ENCODE results near the gene PPP1R7. TPM values are rescaled to one million over a fixed set of nuclear protein-coding genes. Genes with fewer than 3 reads are reported as not detected.

Gene PPP1R7
- total RNA-seq, 1 experiment from 2014 or later, result 45.4 TPM

DNA sequence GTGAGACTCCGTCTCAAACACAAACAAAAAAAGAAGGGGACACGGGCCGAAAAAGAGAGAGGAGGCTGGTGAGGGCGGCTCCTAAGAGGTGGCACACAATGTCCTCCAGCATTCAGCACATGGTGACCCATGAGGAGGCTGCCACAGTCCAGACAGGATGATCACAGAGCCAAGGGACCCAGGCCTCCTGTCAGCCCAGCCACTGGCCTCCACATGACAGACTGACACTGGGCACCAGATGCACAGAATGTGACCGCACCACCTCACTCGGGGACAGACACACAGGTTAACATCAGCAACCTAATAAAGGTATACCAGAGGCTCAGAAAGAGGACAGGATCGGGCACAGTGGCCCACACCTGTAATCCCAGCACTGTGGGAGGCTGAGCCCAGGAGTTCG, 22.0 kb upstream of the PPP1R7 start:
- H3K27ac ChIP-seq (ENCODE audit: low read depth, low read length), result no peak overlapping the region
- no peak overlapping the region for H3K9ac ChIP-seq (ENCODE audit: low read length)
- ChIA-PET POLR2A (no interaction called here), CTCF (no interaction called here), RAD21 (ENCODE audit: low non-redundant PET in 1 of 2, low total read pairs in 2 of 2, uncharacterized antibody in 2 of 2, unreplicated experiment in 2 of 2) (no interaction called here)
- H3K9me3 ChIP-seq (ENCODE audit: control insufficient read depth in 1 of 2, insufficient read depth in 1 of 2, low read depth in 1 of 2, low read length in 2 of 2), result no peaks in the 10 kb centered on the region
- no peaks in the 10 kb centered on the region for H3K79me2 ChIP-seq (ENCODE audit: insufficient read depth, low read length)
- no peaks in the 10 kb centered on the region for H3K9me2 ChIP-seq (ENCODE audit: insufficient read depth)
- no peak overlapping the region for H2AFZ ChIP-seq (ENCODE audit: low read depth, low read length, poor library complexity, severe bottlenecking)
- no peak overlapping the region for H3K4me2 ChIP-seq (ENCODE audit: low read length)
- DNase-seq (ENCODE audit: low read depth, low spot score) (no peak), ATAC-seq (no peak)
- BruUV-seq (replicated peaks), result no TSS peak
- no peaks in the 10 kb centered on the region for H3K27me3 ChIP-seq (ENCODE audit: insufficient read depth, low read length)
- TF ChIP-seq POLR2A (IDR thresholded peaks at IDR 0.05; ENCODE audit: borderline replicate concordance, extremely low read depth, insufficient read depth, insufficient read length) (no peak), EGR1 (IDR thresholded peaks at IDR 0.05; ENCODE audit: low read depth) (no peak), EZH2phosphoT487 (IDR thresholded peaks at IDR 0.05; ENCODE audit: borderline replicate concordance) (no peak), FOSL1 (IDR thresholded peaks at IDR 0.05; ENCODE audit: low read depth) (no peak), SP1 (IDR thresholded peaks at IDR 0.05; ENCODE audit: low read depth) (no peak), EZH2 (IDR thresholded peaks at IDR 0.05) (no peak), YY1 (IDR thresholded peaks at IDR 0.05; ENCODE audit: extremely low read depth, insufficient replicate concordance, low read depth, low read length) (no peak), ELF1 (IDR thresholded peaks at IDR 0.05; ENCODE audit: borderline replicate concordance, low read depth) (no peak), CEBPB (IDR thresholded peaks at IDR 0.05; ENCODE audit: low read depth) (no peak), JUND (IDR thresholded peaks at IDR 0.05) (no peak), ZFX (IDR thresholded peaks at IDR 0.05) (no peak)
- TF ChIP-seq, protein P1, sequence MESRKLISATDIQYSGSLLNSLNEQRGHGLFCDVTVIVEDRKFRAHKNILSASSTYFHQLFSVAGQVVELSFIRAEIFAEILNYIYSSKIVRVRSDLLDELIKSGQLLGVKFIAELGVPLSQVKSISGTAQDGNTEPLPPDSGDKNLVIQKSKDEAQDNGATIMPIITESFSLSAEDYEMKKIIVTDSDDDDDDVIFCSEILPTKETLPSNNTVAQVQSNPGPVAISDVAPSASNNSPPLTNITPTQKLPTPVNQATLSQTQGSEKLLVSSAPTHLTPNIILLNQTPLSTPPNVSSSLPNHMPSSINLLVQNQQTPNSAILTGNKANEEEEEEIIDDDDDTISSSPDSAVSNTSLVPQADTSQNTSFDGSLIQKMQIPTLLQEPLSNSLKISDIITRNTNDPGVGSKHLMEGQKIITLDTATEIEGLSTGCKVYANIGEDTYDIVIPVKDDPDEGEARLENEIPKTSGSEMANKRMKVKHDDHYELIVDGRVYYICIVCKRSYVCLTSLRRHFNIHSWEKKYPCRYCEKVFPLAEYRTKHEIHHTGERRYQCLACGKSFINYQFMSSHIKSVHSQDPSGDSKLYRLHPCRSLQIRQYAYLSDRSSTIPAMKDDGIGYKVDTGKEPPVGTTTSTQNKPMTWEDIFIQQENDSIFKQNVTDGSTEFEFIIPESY (IDR thresholded peaks at IDR 0.05; ENCODE audit: extremely low read depth, insufficient replicate concordance, low read length), result no peak
- TF ChIP-seq, protein P2, sequence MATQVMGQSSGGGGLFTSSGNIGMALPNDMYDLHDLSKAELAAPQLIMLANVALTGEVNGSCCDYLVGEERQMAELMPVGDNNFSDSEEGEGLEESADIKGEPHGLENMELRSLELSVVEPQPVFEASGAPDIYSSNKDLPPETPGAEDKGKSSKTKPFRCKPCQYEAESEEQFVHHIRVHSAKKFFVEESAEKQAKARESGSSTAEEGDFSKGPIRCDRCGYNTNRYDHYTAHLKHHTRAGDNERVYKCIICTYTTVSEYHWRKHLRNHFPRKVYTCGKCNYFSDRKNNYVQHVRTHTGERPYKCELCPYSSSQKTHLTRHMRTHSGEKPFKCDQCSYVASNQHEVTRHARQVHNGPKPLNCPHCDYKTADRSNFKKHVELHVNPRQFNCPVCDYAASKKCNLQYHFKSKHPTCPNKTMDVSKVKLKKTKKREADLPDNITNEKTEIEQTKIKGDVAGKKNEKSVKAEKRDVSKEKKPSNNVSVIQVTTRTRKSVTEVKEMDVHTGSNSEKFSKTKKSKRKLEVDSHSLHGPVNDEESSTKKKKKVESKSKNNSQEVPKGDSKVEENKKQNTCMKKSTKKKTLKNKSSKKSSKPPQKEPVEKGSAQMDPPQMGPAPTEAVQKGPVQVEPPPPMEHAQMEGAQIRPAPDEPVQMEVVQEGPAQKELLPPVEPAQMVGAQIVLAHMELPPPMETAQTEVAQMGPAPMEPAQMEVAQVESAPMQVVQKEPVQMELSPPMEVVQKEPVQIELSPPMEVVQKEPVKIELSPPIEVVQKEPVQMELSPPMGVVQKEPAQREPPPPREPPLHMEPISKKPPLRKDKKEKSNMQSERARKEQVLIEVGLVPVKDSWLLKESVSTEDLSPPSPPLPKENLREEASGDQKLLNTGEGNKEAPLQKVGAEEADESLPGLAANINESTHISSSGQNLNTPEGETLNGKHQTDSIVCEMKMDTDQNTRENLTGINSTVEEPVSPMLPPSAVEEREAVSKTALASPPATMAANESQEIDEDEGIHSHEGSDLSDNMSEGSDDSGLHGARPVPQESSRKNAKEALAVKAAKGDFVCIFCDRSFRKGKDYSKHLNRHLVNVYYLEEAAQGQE (IDR thresholded peaks at IDR 0.05; ENCODE audit: low read depth), result no peak
- TF ChIP-seq, protein P3, sequence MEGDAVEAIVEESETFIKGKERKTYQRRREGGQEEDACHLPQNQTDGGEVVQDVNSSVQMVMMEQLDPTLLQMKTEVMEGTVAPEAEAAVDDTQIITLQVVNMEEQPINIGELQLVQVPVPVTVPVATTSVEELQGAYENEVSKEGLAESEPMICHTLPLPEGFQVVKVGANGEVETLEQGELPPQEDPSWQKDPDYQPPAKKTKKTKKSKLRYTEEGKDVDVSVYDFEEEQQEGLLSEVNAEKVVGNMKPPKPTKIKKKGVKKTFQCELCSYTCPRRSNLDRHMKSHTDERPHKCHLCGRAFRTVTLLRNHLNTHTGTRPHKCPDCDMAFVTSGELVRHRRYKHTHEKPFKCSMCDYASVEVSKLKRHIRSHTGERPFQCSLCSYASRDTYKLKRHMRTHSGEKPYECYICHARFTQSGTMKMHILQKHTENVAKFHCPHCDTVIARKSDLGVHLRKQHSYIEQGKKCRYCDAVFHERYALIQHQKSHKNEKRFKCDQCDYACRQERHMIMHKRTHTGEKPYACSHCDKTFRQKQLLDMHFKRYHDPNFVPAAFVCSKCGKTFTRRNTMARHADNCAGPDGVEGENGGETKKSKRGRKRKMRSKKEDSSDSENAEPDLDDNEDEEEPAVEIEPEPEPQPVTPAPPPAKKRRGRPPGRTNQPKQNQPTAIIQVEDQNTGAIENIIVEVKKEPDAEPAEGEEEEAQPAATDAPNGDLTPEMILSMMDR (IDR thresholded peaks at IDR 0.05 in 2 of 3, conservative IDR thresholded peaks at IDR 0.05 in 1 of 3; ENCODE audit: borderline replicate concordance in 1 of 3, insufficient read depth in 1 of 3, low read depth in 2 of 3, low read length in 2 of 3), result no peak
- TF ChIP-seq, protein P4, sequence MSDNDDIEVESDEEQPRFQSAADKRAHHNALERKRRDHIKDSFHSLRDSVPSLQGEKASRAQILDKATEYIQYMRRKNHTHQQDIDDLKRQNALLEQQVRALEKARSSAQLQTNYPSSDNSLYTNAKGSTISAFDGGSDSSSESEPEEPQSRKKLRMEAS (IDR thresholded peaks at IDR 0.05), result no peak
- peaks cover 0 to 6% of the 10 kb centered on the region in 2 experiments; a peak in 1 of 4 replicates for H3K4me1 ChIP-seq (ENCODE audit: control insufficient read depth in 1 of 2, insufficient read depth in 2 of 2, low read length in 2 of 2)
- H3K36me3 ChIP-seq (ENCODE audit: control insufficient read depth in 1 of 2, insufficient read depth in 2 of 2, low read length in 2 of 2), result peaks cover 0 to 2% of the 10 kb centered on the region in 2 experiments; a peak in 2 of 4 replicates
- no peaks in the 10 kb centered on the region for H4K20me1 ChIP-seq (ENCODE audit: insufficient read depth)
- H3K4me3 ChIP-seq (replicated peaks in 1 of 2; ENCODE audit: low read depth in 1 of 2, low read length in 2 of 2), result no peak overlapping the region
- intact Hi-C loops (cut with micrococcal nuclease), result no loop called here

Data from HCT116 (cell line).